Thymus (tissue), 11 donors: ENCODE data around the gene CCNL2. TPM values are rescaled to one million over a fixed set of nuclear protein-coding genes. Genes with fewer than 3 reads are reported as not detected.

Source experiments
- DNase-seq, 9 donors: peaks; one replicate each; pipeline ENCODE4 v3.0.0-alpha.2; 2013; ENCODE audit warnings: low spot score in 9 of 9, low read depth in 6 of 9, missing footprints in 1 of 9
- H3K27ac ChIP-seq, 2 donors: one replicate each; pipeline ENCODE4 v1.5.1; 2013; ENCODE audit warnings: control low read depth in 1 of 2, low read depth in 1 of 2, low read length in 1 of 2, mild to moderate bottlenecking in 1 of 2, moderate library complexity in 1 of 2
- H3K27me3 ChIP-seq, 2 donors: one replicate each; pipeline ENCODE4 v1.5.1; 2013; ENCODE audit warnings: low read length in 1 of 2; ENCODE audit not compliant: control insufficient read depth in 2 of 2, insufficient read depth in 1 of 2
- H3K36me3 ChIP-seq, 2 donors: one replicate each; pipeline ENCODE4 v1.5.1; 2013; ENCODE audit warnings: low read length in 1 of 2, mild to moderate bottlenecking in 1 of 2, moderate library complexity in 1 of 2; ENCODE audit not compliant: control insufficient read depth in 2 of 2, insufficient read depth in 2 of 2
- H3K4me1 ChIP-seq, 2 donors: one replicate each; pipeline ENCODE4 v1.5.1; 2013; ENCODE audit warnings: low read length in 2 of 2; ENCODE audit not compliant: control insufficient read depth in 2 of 2, insufficient read depth in 2 of 2
- H3K4me3 ChIP-seq, 2 donors: one replicate each; pipeline ENCODE4 v1.5.1; 2013; ENCODE audit warnings: low read length in 2 of 2, control low read depth in 1 of 2, mild to moderate bottlenecking in 1 of 2
- H3K9me3 ChIP-seq, 2 donors: one replicate each; pipeline ENCODE4 v1.5.1; 2013; ENCODE audit warnings: low read length in 1 of 2, mild to moderate bottlenecking in 1 of 2; ENCODE audit not compliant: control insufficient read depth in 2 of 2, insufficient read depth in 1 of 2
- WGBS: extraction: QIAGEN DNeasy Blood & Tissue Kit; methylation state at CpG from one replicate; pipeline ENCODE4 v1.1.7; 2013; 5-methylcytosine and 5-hydroxymethylcytosine counted together
- polyA plus RNA-seq: library from polyadenylated mRNA; stranded (reverse); fragments of 200-250 nt; gene quantifications from one replicate; pipeline ENCODE4 v1.2.3, GENCODE V29; 2013
- total RNA-seq: library from RNA; stranded (reverse); fragments of 120-200 nt; gene quantifications from one replicate; pipeline ENCODE4 v1.2.4, GENCODE V29; 2013
- donor health status: healthy.

Gene CCNL2
- total and polyA plus RNA-seq, 2 donors: 73.8 to 340 TPM

GRCh38 chr1:1340791-1341548, 58.2 kb downstream of the CCNL2 start:
- H3K36me3 ChIP-seq: peaks cover 11 to 47% of the 10 kb centered on the region in 2 donors

GRCh38 chr1:1340185-1340584, 59.0 kb downstream of the CCNL2 start:
- Histone ChIP-seq H3K27ac (no peak overlapping the region), H3K27me3 (no peaks in the 10 kb centered on the region), H3K36me3 (peaks cover 11 to 51% of the 10 kb centered on the region in 2 donors), H3K4me1 (no peaks in the 10 kb centered on the region), H3K4me3 (no peak overlapping the region), H3K9me3 (peaks cover 0 to 8% of the 10 kb centered on the region in 2 donors)
- no peak for DNase-seq
- 98% methylated on average over 23 of the region's 23 CpGs for WGBS

More at GRCh38 chr1:1340791-1341548, 58.2 kb downstream of the CCNL2 start:
- Histone ChIP-seq H3K9me3 (peaks cover 0 to 8% of the 10 kb centered on the region in 2 donors), H3K4me3 (no peak overlapping the region), H3K27ac (no peak overlapping the region), H3K4me1 (no peaks in the 10 kb centered on the region), H3K27me3 (no peaks in the 10 kb centered on the region)
- DNase-seq: no peak
- WGBS: 96% methylated on average over 36 of the region's 36 CpGs

GRCh38 chr1:1338278-1338677, 60.9 kb downstream of the CCNL2 start:
- Histone ChIP-seq H3K9me3 (peaks cover 0 to 8% of the 10 kb centered on the region in 2 donors), H3K27me3 (no peaks in the 10 kb centered on the region), H3K36me3 (peaks cover 11 to 51% of the 10 kb centered on the region in 2 donors), H3K4me3 (no peak overlapping the region), H3K4me1 (no peaks in the 10 kb centered on the region), H3K27ac (no peak overlapping the region)
- WGBS: 98% methylated on average over 36 of the region's 36 CpGs
- no peak for DNase-seq

- WGBS: 97% methylated on average over 18 of the region's 18 CpGs
- H3K27ac ChIP-seq: no peak overlapping the region
- DNase-seq: no peak
- no peaks in the 10 kb centered on the region for H3K4me1 ChIP-seq
- H3K27me3 ChIP-seq: no peaks in the 10 kb centered on the region
- peaks cover 0 to 8% of the 10 kb centered on the region in 2 donors for H3K9me3 ChIP-seq
- no peak overlapping the region for H3K4me3 ChIP-seq
- H3K36me3 ChIP-seq: peaks cover 11 to 51% of the 10 kb centered on the region in 2 donors
Observed at GRCh38 chr1:1337793-1338147, 61.4 kb downstream of the CCNL2 start.

GRCh38 chr1:1336931-1337792, 62.0 kb downstream of the CCNL2 start:
- WGBS: 98% methylated on average over 32 of the region's 32 CpGs

GRCh38 chr1:1336446-1336845, 62.7 kb downstream of the CCNL2 start:
- Histone ChIP-seq H3K27ac (no peak overlapping the region), H3K27me3 (no peaks in the 10 kb centered on the region), H3K4me3 (no peak overlapping the region), H3K9me3 (peaks cover 0 to 10% of the 10 kb centered on the region in 2 donors), H3K4me1 (no peaks in the 10 kb centered on the region), H3K36me3 (peaks cover 11 to 47% of the 10 kb centered on the region in 2 donors)
- WGBS: 98% methylated on average over 26 of the region's 26 CpGs
- no peak for DNase-seq

More at GRCh38 chr1:1336931-1337792, 62.0 kb downstream of the CCNL2 start:
- no peaks in the 10 kb centered on the region for H3K4me1 ChIP-seq
- H3K9me3 ChIP-seq: peaks cover 0 to 8% of the 10 kb centered on the region in 2 donors
- H3K4me3 ChIP-seq: no peak overlapping the region
- DNase-seq: no peak
- no peak overlapping the region for H3K27ac ChIP-seq
- peaks cover 11 to 51% of the 10 kb centered on the region in 2 donors for H3K36me3 ChIP-seq
- no peaks in the 10 kb centered on the region for H3K27me3 ChIP-seq

GRCh38 chr1:1335792-1336248, 63.3 kb downstream of the CCNL2 start:
- H3K36me3 ChIP-seq: peaks cover 11 to 42% of the 10 kb centered on the region in 2 donors
- 96% methylated on average over 21 of the region's 21 CpGs for WGBS
- H3K4me1 ChIP-seq: no peaks in the 10 kb centered on the region

More at GRCh38 chr1:1335792-1336248, 63.3 kb downstream of the CCNL2 start:
- DNase-seq: no peak
- peaks cover 0 to 13% of the 10 kb centered on the region in 2 donors for H3K9me3 ChIP-seq
- no peak overlapping the region for H3K4me3 ChIP-seq
- no peak overlapping the region for H3K27ac ChIP-seq
- no peaks in the 10 kb centered on the region for H3K27me3 ChIP-seq
